Parathyroid adenoma (tissue), 2 donors: Measurements from ENCODE around the gene CNTN3.

ENCODE experiments used
- H2AFZ ChIP-seq: fragments of 300-600 bp; sonication (generic); one replicate; pipeline ENCODE4 v1.7.0; 2017; ENCODE audit warnings: antibody characterized with exemption, mild to moderate bottlenecking
- H3K27ac ChIP-seq: fragments of 300-600 bp; sonication (generic); one replicate; pipeline ENCODE4 v1.7.0; 2017
- H3K27me3 ChIP-seq: fragments of 300-600 bp; sonication (generic); one replicate; pipeline ENCODE4 v1.7.0; 2017; ENCODE audit warnings: low read length; ENCODE audit not compliant: control insufficient read depth, insufficient read depth
- H3K36me3 ChIP-seq: fragments of 300-600 bp; sonication (generic); one replicate; pipeline ENCODE4 v1.7.0; 2017; ENCODE audit warnings: low read length; ENCODE audit not compliant: control insufficient read depth, insufficient read depth
- H3K4me1 ChIP-seq: fragments of 300-600 bp; sonication (generic); one replicate; pipeline ENCODE4 v1.7.0; 2017; ENCODE audit warnings: control low read depth
- H3K4me2 ChIP-seq: fragments of 300-600 bp; sonication (generic); one replicate; pipeline ENCODE4 v1.7.0; 2017; ENCODE audit warnings: low read length
- H3K4me3 ChIP-seq: fragments of 300-600 bp; sonication (generic); one replicate; pipeline ENCODE4 v1.7.0; 2017; ENCODE audit warnings: low read depth, low read length
- H3K79me2 ChIP-seq: fragments of 300-600 bp; sonication (generic); one replicate; pipeline ENCODE4 v1.7.0; 2017; ENCODE audit warnings: control low read depth
- H3K9ac ChIP-seq: fragments of 300-600 bp; sonication (generic); one replicate; pipeline ENCODE4 v1.7.0; 2017; ENCODE audit warnings: mild to moderate bottlenecking
- H3K9me3 ChIP-seq: fragments of 300-600 bp; sonication (generic); one replicate; pipeline ENCODE4 v1.7.0; 2017; ENCODE audit warnings: low read length; ENCODE audit not compliant: control insufficient read depth
- CTCF ChIP-seq: fragments of 300-600 bp; sonication (generic); IDR thresholded peaks from one replicate; pipeline ENCODE4 v1.7.0; 2017; ENCODE audit warnings: antibody characterized with exemption, mild to moderate bottlenecking
- donor health status: primary hyperparathyroidism.

Gene CNTN3

GRCh38 chr3:74614107-74614967 lies at the start of gene CNTN3:
Gene CNTN3 (minus strand): TSS chr3:74614659. CDS start chr3:74521112, 93,547 bp downstream.
- Histone ChIP-seq H3K4me2 (peak within 1 kb of the TSS; percentile 34), H3K79me2 (no peaks in the 10 kb centered on the region), H3K36me3 (no peaks in the 10 kb centered on the region), H3K4me1 (no peaks in the 10 kb centered on the region), H2AFZ (no peak within 1 kb of the TSS), H3K9me3 (no peaks in the 10 kb centered on the region), H3K27me3 (peaks cover 2% of the 10 kb centered on the region), H3K9ac (no peak within 1 kb of the TSS), H3K27ac (no peak within 1 kb of the TSS), H3K4me3 (no peak within 1 kb of the TSS)
- no peak for TF ChIP-seq CTCF

GRCh38 chr3:74663178-74663577 lies 48.7 kb upstream of the CNTN3 start:
- Histone ChIP-seq H3K9me3 (no peaks in the 10 kb centered on the region), H3K4me1 (no peaks in the 10 kb centered on the region), H3K79me2 (no peaks in the 10 kb centered on the region), H3K9ac (no peak overlapping the region), H3K4me2 (no peak overlapping the region), H3K27me3 (no peaks in the 10 kb centered on the region), H3K27ac (no peak overlapping the region), H2AFZ (no peak overlapping the region), H3K4me3 (no peak overlapping the region), H3K36me3 (no peaks in the 10 kb centered on the region)
- no peak for TF ChIP-seq CTCF

- Histone ChIP-seq H3K9me3 (no peaks in the 10 kb centered on the region), H3K27me3 (no peaks in the 10 kb centered on the region)
These were observed 47.2 kb upstream of the CNTN3 start for GRCh38 chr3:74661672-74662071.

GRCh38 chr3:74651885-74652284 lies 37.4 kb upstream of the CNTN3 start:
- H3K27ac ChIP-seq, result no peak overlapping the region
- no peaks in the 10 kb centered on the region for H3K4me1 ChIP-seq
- TF ChIP-seq CTCF, result no peak
- H3K9me3 ChIP-seq, result no peaks in the 10 kb centered on the region
- H3K4me3 ChIP-seq, result no peak overlapping the region
- no peak overlapping the region for H3K9ac ChIP-seq
- no peaks in the 10 kb centered on the region for H3K27me3 ChIP-seq
- H3K79me2 ChIP-seq, result no peaks in the 10 kb centered on the region
- no peak overlapping the region for H2AFZ ChIP-seq
- no peaks in the 10 kb centered on the region for H3K36me3 ChIP-seq
- no peak overlapping the region for H3K4me2 ChIP-seq

More at GRCh38 chr3:74661672-74662071, 47.2 kb upstream of the CNTN3 start:
- Histone ChIP-seq H2AFZ (no peak overlapping the region), H3K4me2 (no peak overlapping the region), H3K36me3 (no peaks in the 10 kb centered on the region), H3K4me1 (no peaks in the 10 kb centered on the region), H3K9ac (no peak overlapping the region), H3K27ac (no peak overlapping the region), H3K4me3 (no peak overlapping the region), H3K79me2 (no peaks in the 10 kb centered on the region)
- no peak for TF ChIP-seq CTCF

GRCh38 chr3:74651292-74651691 lies 36.8 kb upstream of the CNTN3 start:
- no peak overlapping the region for H3K9ac ChIP-seq
- no peak overlapping the region for H3K4me2 ChIP-seq
- no peak overlapping the region for H3K27ac ChIP-seq
- H2AFZ ChIP-seq, result no peak overlapping the region
- H3K9me3 ChIP-seq, result no peaks in the 10 kb centered on the region
- no peak overlapping the region for H3K4me3 ChIP-seq
- TF ChIP-seq CTCF, result no peak
- no peaks in the 10 kb centered on the region for H3K36me3 ChIP-seq
- H3K79me2 ChIP-seq, result no peaks in the 10 kb centered on the region
- H3K27me3 ChIP-seq, result no peaks in the 10 kb centered on the region
- no peaks in the 10 kb centered on the region for H3K4me1 ChIP-seq
